PC-3 (cell line): Measurements from ENCODE around the gene AP5S1. TPM values are rescaled to one million over a fixed set of nuclear protein-coding genes. Genes with fewer than 3 reads are reported as not detected.
A peak's percentile ranks its signal among the peaks of the same experiment; 100 is the strongest.

Source experiments
- ATAC-seq: fragments of 200-7000 bp; cut with Tn5 transposase; 2 replicates; pipeline ENCODE4 v1.9.1; 2020; ENCODE audit warnings: mild to moderate bottlenecking, moderate library complexity
- BruUV-seq: library from RNA; stranded (reverse); fragments of 400-500 nt; replicated peaks from 2 replicates; lab custom pipeline; 2021; lab: Mats Ljungman, UMichigan
- CTCF ChIA-PET: fragments of 300-600 bp; sonication (Branson Sonifier 250); formaldehyde crosslinking; loops from one replicate; lab custom pipeline; 2022; ENCODE audit warnings: antibody characterized with exemption; lab: Charles Lee
- POLR2A ChIA-PET: fragments of 300-600 bp; sonication (Branson Sonifier 250); formaldehyde crosslinking; loops from one replicate; lab custom pipeline; 2022; ENCODE audit warnings: antibody characterized with exemption; ENCODE audit not compliant: unreplicated experiment; lab: Charles Lee
- DNase-seq: peaks from one replicate; pipeline ENCODE4 v3.0.0-alpha.2; 2015
- H2AFZ ChIP-seq: fragments of 300-600 bp; sonication (generic); 2 replicates; pipeline ENCODE4 v1.6.0; 2016; ENCODE audit warnings: antibody characterized with exemption, low read length
- H3F3A ChIP-seq: fragments of 300-600 bp; sonication (generic); one replicate; pipeline ENCODE4 v1.6.0; 2017; ENCODE audit warnings: antibody characterized with exemption, low read length, control low read depth, mild to moderate bottlenecking; ENCODE audit not compliant: unreplicated experiment
- H3K27ac ChIP-seq: fragments of 300-600 bp; sonication (generic); 2 replicates; pipeline ENCODE4 v1.5.1; 2016; ENCODE audit warnings: mild to moderate bottlenecking, low read length
- H3K27me3 ChIP-seq: fragments of 300-600 bp; sonication (generic); 2 replicates; pipeline ENCODE4 v1.6.1; 2016; ENCODE audit warnings: low read length, mixed read lengths
- H3K36me3 ChIP-seq: fragments of 300-600 bp; sonication (generic); 2 replicates; pipeline ENCODE4 v1.6.1; 2016; ENCODE audit warnings: low read depth, mixed run types, low read length, mixed read lengths
- H3K4me1 ChIP-seq: fragments of 300-600 bp; sonication (generic); 2 replicates; pipeline ENCODE4 v1.5.1; 2016; ENCODE audit warnings: low read length; ENCODE audit not compliant: insufficient read depth
- H3K4me2 ChIP-seq: fragments of 300-600 bp; sonication (generic); 2 replicates; pipeline ENCODE4 v1.6.0; 2016; ENCODE audit warnings: low read length
- H3K4me3 ChIP-seq: fragments of 300-600 bp; sonication (generic); 2 replicates; pipeline ENCODE4 v1.5.1; 2016; ENCODE audit warnings: mild to moderate bottlenecking, low read length, mixed read lengths
- H3K79me2 ChIP-seq: fragments of 300-600 bp; sonication (generic); 2 replicates; pipeline ENCODE4 v1.6.1; 2017; ENCODE audit warnings: low read length, mixed read lengths
- H3K9ac ChIP-seq: fragments of 300-600 bp; sonication (generic); 2 replicates; pipeline ENCODE4 v1.6.0; 2016; ENCODE audit warnings: mild to moderate bottlenecking, low read length
- H3K9me2 ChIP-seq: fragments of 300-600 bp; sonication (generic); replicated peaks from 2 replicates; pipeline ENCODE4 v1.6.1; 2016; ENCODE audit warnings: mixed run types, low read length, mixed read lengths
- H3K9me3 ChIP-seq: fragments of 300-600 bp; sonication (generic); 2 replicates; pipeline ENCODE4 v1.6.1; 2016; ENCODE audit warnings: low read length, mixed read lengths
- H4K20me1 ChIP-seq: fragments of 300-600 bp; sonication (generic); 2 replicates; pipeline ENCODE4 v1.6.1; 2016; ENCODE audit warnings: low read length, mixed read lengths
- CTCF ChIP-seq: fragments of 300-600 bp; sonication (generic); conservative IDR thresholded peaks from 2 replicates; pipeline ENCODE4 v1.5.1; 2017; ENCODE audit warnings: antibody characterized with exemption, low read depth, mild to moderate bottlenecking, low read length
- EZH2 ChIP-seq: fragments of 300-600 bp; sonication (generic); IDR thresholded peaks from one replicate; pipeline ENCODE4 v1.6.1; 2017; ENCODE audit warnings: antibody characterized with exemption, mild to moderate bottlenecking, low read length; ENCODE audit not compliant: unreplicated experiment
- EZH2phosphoT487 ChIP-seq: fragments of 300-600 bp; sonication (generic); IDR thresholded peaks from 2 replicates; pipeline ENCODE4 v1.6.1; 2018; ENCODE audit warnings: mild to moderate bottlenecking, antibody characterized with exemption, low read length, borderline replicate concordance
- intact Hi-C: fragments of 100-400 bp; cut with micrococcal nuclease; formaldehyde crosslinking; loops from 2 replicates; pipeline ENCODE4 v1.9.0; 2023
- total RNA-seq: library from RNA; depleted of rRNA; stranded (reverse); fragments of >200 nt; gene quantifications from 2 replicates; pipeline ENCODE4 v1.2.3, GENCODE V29; 2014

Gene AP5S1
- total RNA-seq, 1 experiment from 2014 or later: 31.4 TPM

GRCh38 chr20:3846740-3847428 lies 26.5 kb downstream of the AP5S1 start, which contains the start of gene MAVS:
TSS of gene MAVS (plus strand) at chr20:3846834. CDS start at chr20:3854625, 7,791 bp downstream.
- BruUV-seq: no TSS peak
- H3K9me3 ChIP-seq: no peaks in the 10 kb centered on the region
- intact Hi-C loops: loop anchor here (2.0 kb wide), 1 partner anchor 26 kb away; the partner anchor contains the start of gene AP5S1
- H3K79me2 ChIP-seq: peaks cover 42% of the 10 kb centered on the region
- ATAC-seq (peak; percentile 86), DNase-seq (peak; percentile 88)
- peak within 1 kb of the TSS; percentile 94 for H3K4me3 ChIP-seq
- H3K36me3 ChIP-seq: no peaks in the 10 kb centered on the region
- no peaks in the 10 kb centered on the region for H4K20me1 ChIP-seq
- peak within 1 kb of the TSS; percentile 98 for H3K9ac ChIP-seq
- TF ChIP-seq EZH2 (no peak), EZH2phosphoT487 (no peak), CTCF (no peak)
- H3K27me3 ChIP-seq: no peaks in the 10 kb centered on the region
- H3K9me2 ChIP-seq: no peaks in the 10 kb centered on the region
- POLR2A ChIA-PET: interaction anchor here (0.5 kb wide), 1 partner anchor 491 kb away, joined by 7 read pairs; no protein-coding TSS in a partner anchor
- H3F3A ChIP-seq: no peaks in the 10 kb centered on the region
- peak within 1 kb of the TSS; percentile 100 for H3K4me2 ChIP-seq
- peaks cover 50% of the 10 kb centered on the region for H3K4me1 ChIP-seq
- CTCF ChIA-PET: no interaction called here
- peak within 1 kb of the TSS; percentile 86 for H2AFZ ChIP-seq
- H3K27ac ChIP-seq: peak within 1 kb of the TSS; percentile 94

GRCh38 chr20:3847429-3847940 lies 27.1 kb downstream of the AP5S1 start:
- Histone ChIP-seq H4K20me1 (no peaks in the 10 kb centered on the region), H3K4me1 (peaks cover 45% of the 10 kb centered on the region), H3K79me2 (peaks cover 46% of the 10 kb centered on the region), H3K9me2 (no peaks in the 10 kb centered on the region), H3K4me3 (peak overlapping the region; percentile 94), H3K36me3 (no peaks in the 10 kb centered on the region), H3K27me3 (no peaks in the 10 kb centered on the region), H3K4me2 (peak overlapping the region; percentile 100), H3F3A (no peaks in the 10 kb centered on the region), H3K9ac (peak overlapping the region; percentile 98), H3K9me3 (no peaks in the 10 kb centered on the region), H2AFZ (peak overlapping the region; percentile 86), H3K27ac (peak overlapping the region; percentile 94)
- DNase-seq (peak; percentile 30), ATAC-seq (no peak)
- intact Hi-C loops: loop anchor here (2.0 kb wide), 1 partner anchor 27 kb away; the partner anchor contains the start of gene AP5S1
- ChIA-PET POLR2A (no interaction called here), CTCF (no interaction called here)
- TF ChIP-seq EZH2phosphoT487 (no peak), CTCF (no peak), EZH2 (no peak)
- TSS peak; percentile 70 for BruUV-seq

GRCh38 chr20:3848565-3848964 lies 28.2 kb downstream of the AP5S1 start:
- H3K27me3 ChIP-seq: no peaks in the 10 kb centered on the region
- H3K4me2 ChIP-seq: peak overlapping the region; percentile 100
- intact Hi-C loops: no loop called here
- H3F3A ChIP-seq: no peaks in the 10 kb centered on the region
- H3K9me3 ChIP-seq: no peaks in the 10 kb centered on the region
- H3K9me2 ChIP-seq: no peaks in the 10 kb centered on the region
- no TSS peak for BruUV-seq
- TF ChIP-seq EZH2phosphoT487: no peak
- TF ChIP-seq CTCF: no peak
- TF ChIP-seq EZH2: no peak
- H3K4me1 ChIP-seq: peaks cover 34% of the 10 kb centered on the region
- ATAC-seq: no peak
- POLR2A ChIA-PET: no interaction called here
- no peak overlapping the region for H3K9ac ChIP-seq
- no peaks in the 10 kb centered on the region for H3K36me3 ChIP-seq
- H3K27ac ChIP-seq: no peak overlapping the region
- no peak overlapping the region for H2AFZ ChIP-seq
- peaks cover 46% of the 10 kb centered on the region for H3K79me2 ChIP-seq
- DNase-seq: no peak
- no peak overlapping the region for H3K4me3 ChIP-seq
- CTCF ChIA-PET: no interaction called here
- no peaks in the 10 kb centered on the region for H4K20me1 ChIP-seq
